Activated gamma-delta T cell treated with Interleukin-2 at 50 U/mL for 16 hours (primary cell): ENCODE results near the gene TMCC1.
"Not testable (repeated sequence)": the region's sequence is repeated elsewhere in the genome, so short reads cannot be mapped to it uniquely, and the experiment has no call there.

Source experiments
- DNase-seq: peaks from one replicate; pipeline ENCODE4 v3.0.0-alpha.2; 2020

TMCC1 gene

DNA sequence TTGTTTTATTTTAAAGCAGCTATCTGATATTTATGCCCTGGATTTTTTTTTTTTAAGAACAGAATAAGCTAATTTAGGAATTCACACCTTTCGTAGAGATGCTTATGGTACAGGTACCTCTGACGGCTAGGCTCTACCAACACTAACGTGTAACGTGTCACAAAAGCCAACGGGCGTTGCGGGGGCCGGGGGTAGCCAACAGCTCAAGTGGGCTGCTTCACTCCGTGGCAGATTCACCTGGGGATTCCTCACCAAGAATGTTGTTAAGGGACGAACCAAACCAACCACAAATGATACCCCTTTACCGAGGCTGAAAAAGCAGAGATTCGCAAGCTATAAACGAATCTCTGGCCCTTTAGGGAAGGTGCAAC is 1.0 kb downstream of the TMCC1 start:
- no peak for DNase-seq

DNA sequence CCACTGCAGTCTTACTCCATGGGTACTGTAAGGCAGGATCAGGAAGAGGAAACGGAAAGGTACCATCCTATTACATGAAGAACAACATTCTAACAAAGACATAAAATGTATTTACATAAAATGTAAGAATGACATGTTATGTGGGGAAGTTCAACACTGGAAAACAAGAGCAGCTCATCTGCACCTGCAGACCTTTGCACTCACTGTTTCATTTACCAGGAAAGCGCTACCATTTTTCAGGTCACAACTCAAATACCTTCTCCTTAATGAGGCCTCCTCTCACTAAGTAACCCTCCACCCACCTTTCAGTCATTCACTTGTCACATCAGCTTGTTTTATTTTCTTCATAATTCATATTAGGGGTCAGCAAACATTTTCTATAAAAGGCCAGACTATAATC is 2.6 kb downstream of the TMCC1 start:
- DNase-seq: no peak

GRCh38 chr3:129890125-129890524 is 3.4 kb downstream of the TMCC1 start:
- no peak for DNase-seq

- DNase-seq: no peak
These were observed 4.7 kb downstream of the TMCC1 start for GRCh38 chr3:129888771-129889170.

DNA sequence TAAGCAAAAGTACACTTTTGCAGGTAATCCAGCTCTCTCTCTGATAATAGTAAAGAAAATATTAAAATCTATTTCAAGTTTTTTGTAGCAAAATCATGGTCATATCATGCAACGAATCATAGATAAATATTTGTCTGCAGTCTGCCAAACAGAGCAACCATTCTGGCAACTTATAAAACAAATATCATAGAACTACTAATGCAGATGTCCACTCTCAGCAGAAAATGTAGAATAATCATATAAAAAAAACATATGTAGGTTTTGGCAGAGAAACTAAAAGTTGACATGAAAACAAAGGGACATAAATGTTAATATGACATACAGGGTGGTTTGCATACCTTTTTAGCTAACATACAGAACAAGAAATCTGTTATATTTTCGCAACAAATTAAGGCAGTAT is 12.2 kb downstream of the TMCC1 start:
- no peak for DNase-seq

- DNase-seq: no peak
These were observed 15.2 kb downstream of the TMCC1 start for GRCh38 chr3:129878355-129878754.

GRCh38 chr3:129874479-129874878 is 19.0 kb downstream of the TMCC1 start:
- DNase-seq: not testable (repeated sequence)

- DNase-seq: no peak
These were observed 24.6 kb downstream of the TMCC1 start for GRCh38 chr3:129868912-129869311.

GRCh38 chr3:129867506-129868124 is 25.9 kb downstream of the TMCC1 start:
- DNase-seq: no peak

- DNase-seq: no peak
These were observed 27.7 kb downstream of the TMCC1 start for GRCh38 chr3:129865806-129866205.

DNA sequence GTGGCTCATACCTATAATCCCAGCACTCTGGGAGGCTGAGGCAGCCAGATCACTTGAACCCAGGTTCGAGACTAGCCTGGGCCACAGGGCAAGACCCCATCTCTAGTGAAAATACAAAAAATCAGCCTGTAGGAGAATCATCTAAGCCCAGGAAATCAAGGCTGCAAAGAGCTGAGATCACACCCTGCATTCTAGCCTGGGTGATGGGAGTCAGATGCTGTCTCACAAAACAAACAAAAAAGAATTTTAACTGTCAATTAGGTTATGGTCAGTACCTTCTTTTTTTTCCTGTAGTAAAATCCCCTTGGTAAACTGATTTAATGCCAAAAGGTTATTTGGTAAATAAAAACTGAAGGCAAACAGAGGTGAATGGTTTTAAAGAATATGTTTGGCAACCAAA is 29.0 kb downstream of the TMCC1 start:
- DNase-seq: no peak

GRCh38 chr3:129859272-129859671 is 34.2 kb downstream of the TMCC1 start:
- DNase-seq: no peak

- no peak for DNase-seq
These were observed 35.6 kb downstream of the TMCC1 start for GRCh38 chr3:129857899-129858298.

DNA sequence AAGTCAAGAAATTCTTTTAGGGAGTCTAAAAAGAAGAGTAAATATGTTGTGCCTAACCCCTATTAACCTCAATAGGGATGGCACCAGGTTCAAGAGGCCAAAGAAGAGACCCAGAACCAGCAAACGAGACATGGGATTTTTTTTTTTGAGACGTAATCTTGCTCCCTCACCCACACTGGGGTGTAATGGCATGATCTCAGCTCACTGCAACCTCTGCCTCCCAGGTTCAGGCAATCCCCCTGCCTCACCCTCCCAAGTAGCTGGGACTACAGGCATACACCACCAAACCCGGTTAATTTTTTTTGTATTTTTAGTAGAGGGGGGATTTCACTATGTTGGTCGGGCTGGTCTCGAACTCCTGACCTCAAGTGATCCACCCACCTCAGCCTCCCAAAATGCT is 36.7 kb downstream of the TMCC1 start:
- DNase-seq: not testable (repeated sequence)

DNA sequence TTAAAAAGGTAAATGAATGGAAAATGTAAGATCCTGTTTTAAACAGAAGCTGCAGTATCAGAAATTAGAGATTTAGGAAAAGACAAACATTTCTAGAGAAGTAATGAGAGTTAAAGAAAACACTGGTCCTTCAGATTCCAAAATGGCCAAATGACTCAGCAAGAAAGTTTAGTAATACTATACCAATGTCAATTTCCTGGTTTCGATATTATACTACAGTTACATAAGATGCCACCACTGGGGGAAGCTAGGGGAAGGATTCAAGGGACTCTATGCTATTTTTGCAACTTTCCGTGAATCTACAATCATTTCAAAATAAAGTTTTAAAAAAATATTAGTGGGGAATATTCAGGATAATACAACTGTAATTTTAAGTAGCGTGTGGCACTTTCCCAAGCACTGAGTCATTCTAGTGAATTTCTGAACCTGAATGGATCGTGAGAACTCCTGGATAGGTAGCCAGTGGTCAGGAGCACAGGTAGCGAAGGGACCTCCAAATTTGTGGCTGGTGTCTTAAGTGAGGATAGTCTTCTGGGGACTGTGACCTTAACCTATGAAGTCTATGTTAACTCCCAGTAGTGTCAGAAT is 37.6 kb downstream of the TMCC1 start:
- no peak for DNase-seq

- no peak for DNase-seq
These were observed 38.2 kb downstream of the TMCC1 start for GRCh38 chr3:129855170-129855831.

DNA sequence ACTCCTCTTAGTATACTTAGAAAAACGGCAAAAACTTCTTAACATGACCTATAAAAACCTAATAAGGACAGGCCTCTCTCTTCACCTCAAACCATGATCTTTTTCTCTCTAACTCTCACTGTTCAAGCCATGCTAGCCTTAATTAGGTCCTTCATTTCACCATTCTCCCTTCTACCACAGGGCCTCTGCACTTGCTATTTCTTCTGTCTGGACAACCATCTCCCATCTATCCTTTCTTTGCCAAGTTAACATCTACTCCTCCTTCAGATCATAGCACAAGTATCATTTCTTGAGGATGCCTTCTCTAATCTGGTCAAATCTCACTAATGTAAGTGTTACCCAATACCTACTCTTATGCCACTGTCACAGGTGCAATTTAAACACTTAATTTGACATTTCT is 39.1 kb downstream of the TMCC1 start:
- no peak for DNase-seq

- DNase-seq: no peak
These were observed 47.6 kb downstream of the TMCC1 start for GRCh38 chr3:129845956-129846355.

DNA sequence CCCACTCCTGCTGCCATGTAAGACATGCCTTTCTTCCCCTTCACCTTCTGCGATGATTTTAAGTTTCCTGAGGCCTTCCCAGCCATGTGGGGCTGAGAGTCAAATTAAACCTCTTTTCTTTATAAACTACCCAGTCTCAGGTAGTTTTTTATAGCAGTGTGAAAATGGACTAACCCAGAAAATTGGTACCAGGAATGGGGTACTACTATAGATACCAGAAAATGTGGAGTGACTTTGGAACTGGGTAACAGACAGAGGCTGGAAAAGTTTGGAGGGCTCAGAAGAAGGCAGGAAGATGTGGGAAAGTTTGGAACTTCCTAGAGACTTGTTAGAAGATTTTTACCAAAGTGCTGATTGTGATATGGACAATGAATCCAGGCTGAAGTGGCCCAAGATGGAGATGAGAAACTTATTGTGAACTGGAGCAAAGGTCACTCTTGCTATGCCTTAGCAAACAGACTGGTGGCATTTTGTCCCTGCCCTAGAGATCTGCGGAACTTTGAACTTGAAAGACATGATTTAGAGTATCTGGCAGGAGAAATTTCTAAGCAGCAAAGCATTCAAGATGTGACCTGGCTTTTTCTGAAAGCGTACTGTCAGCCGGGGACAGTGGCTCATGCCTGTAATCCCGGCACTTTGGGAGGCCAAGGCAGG is 52.7 kb downstream of the TMCC1 start:
- DNase-seq: no peak

DNA sequence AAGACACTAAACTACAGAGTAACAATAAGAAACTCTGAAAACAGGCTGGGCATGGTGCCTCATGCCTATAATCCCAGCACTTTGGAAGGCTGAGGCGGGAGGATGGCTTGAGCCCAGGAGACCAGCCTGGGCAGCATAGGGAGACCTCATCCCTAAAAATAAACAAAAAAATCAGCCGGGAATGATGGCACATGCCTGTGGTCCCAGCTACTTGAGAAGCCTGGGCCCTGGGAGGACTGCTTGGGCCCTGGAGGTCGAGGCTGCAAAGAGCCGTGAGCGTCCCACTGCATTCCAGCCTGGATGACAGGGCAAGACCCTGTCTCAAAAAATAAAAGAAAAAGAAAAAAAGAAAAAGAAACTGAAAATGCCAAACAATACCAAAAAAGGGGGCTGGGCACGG is 55.4 kb downstream of the TMCC1 start:
- DNase-seq: no peak

- DNase-seq: no peak
These were observed 56.4 kb downstream of the TMCC1 start for GRCh38 chr3:129837065-129837642.

GRCh38 chr3:129836381-129837064 is 57.0 kb downstream of the TMCC1 start:
- no peak for DNase-seq

GRCh38 chr3:129835198-129835597 is 58.3 kb downstream of the TMCC1 start:
- DNase-seq: no peak
